ENCODE results near the gene RAB11B.
"Not testable (repeated sequence)": the region's sequence is repeated elsewhere in the genome, so short reads cannot be mapped to it uniquely, and the experiment has no call there.

Gene RAB11B

DNA sequence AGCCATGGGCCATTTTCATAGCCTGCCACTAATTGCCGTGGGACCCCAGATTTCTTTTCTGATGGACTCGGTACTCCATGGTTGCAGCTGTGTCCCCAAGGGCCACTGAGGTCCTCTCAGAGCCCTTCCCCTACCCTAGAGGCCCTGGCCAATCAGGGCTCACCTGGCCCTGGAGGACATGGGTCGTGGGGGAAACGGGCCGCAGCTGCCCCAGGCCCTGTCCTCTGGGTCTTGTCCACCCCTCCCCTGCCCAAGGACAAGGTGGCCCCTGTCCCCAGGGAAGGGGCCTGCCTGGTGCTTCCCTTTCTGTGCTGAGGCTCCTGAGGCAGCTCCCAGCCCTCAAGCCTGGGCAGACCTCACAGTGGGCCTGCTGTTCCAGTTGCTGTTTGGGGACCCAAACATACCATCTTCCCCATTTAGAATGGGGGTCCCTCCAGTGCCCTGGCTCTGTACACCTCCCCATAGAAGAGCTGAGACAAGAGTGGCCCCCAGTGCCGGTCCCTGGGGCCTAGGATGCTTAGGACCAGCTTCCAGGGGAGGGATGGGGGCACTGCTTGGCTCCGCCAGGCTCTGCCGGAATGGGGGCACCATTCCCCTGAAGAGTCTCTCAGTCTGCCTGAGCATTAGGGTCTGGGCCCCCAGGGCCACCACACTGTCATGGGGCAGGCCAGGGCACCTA is 3.2 kb downstream of the RAB11B start:
- in situ Hi-C loops (cut with HindIII; ENCODE audit: low sequenced_read_pairs): no loop called here

DNA sequence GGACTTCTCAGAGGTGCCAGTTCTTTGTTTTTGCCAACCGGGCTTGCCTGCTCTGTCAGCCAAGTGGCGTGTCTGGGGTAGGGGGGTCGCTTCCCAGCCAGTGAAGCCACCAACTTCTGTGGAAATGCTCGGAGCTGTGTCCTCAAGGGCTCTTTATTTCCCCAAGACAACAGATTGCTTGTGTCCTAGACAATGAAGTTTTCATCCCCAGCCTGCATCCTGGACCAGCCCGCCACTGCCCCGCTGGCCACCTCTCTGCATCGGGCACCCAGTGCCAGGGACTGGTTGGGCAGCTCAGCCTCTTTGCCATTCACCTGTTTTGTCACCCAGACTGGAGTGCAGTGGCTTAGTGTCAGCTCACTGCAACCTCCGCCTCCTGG is 3.7 kb downstream of the RAB11B start:
- in situ Hi-C loops (cut with HindIII; ENCODE audit: low sequenced_read_pairs): no loop called here

DNA sequence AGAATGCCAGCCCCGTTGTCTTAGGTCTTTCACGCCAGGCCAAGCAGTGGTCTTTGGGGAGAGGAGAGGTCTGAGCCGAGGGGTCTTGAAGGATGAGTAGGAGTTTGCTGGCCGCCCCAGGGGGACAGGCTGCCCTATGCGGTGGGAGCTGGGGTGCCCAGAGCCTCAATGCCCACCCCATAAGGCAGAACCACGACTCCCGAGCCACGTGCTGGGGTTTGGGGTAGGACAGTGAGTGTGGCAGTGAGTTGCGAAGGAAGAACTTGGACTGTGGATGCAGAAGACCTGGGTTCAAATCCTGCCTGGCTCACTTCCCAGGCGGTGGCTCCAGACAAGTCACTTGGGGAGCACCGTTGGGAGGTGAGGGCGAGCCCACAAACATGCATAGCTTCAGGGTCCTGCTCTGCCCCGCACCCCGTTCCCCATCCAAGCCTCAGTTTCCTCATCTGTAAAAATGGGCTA is 5.5 kb downstream of the RAB11B start:
- in situ Hi-C loops (cut with HindIII; ENCODE audit: low sequenced_read_pairs): no loop called here

DNA sequence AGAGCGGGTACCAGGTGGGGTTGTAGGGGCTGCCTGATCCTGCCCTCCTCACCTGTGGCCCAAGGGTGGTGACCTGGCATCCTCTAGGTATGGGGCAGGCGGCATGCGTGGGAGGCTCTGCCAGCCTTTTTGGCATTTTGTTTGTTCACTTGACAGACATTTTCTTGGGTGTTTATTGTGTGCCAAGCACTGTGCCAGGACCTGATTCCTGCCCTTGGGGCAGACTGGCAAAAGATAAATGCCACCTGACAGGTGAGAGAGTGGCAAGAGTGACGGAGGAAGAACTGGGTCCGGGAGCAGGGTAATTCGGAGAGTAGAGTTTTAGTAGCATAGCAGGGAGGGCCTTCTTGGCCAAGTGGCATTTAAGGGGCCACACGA is 6.0 kb downstream of the RAB11B start:
- in situ Hi-C loops (cut with HindIII; ENCODE audit: low sequenced_read_pairs): no loop called here

DNA sequence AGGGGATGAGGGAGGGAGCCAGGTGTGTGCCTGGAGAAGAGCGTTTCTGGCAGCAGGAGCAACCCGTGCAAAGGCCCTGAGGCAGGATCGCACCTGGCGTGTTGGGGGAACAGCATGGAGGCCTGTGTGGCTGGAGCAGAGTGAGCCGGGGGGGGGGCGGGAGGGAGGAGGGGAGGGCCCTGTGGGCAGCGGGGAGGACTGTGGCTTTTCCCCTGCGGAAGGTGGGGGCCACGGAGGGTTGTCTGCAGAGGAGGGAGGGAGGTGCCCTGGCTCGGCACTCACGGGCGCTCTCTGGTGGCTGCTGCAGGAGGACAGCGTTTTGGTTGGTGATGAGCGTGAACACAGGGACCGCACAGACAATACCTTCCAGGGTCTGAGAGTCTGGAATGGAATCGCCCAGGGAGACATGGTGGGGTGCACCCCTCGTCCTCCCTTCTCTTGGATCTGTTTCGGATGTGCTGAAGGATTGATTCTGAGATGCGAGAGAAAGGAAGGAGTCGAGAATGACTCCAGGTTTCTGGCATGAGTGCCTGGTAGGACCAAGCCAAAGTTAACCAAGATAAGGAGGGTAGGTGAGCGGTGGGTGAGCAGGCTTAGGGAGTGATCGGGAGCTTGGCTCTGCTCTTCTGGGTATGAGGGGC is 6.5 kb downstream of the RAB11B start:
- in situ Hi-C loops (cut with HindIII; ENCODE audit: low sequenced_read_pairs): no loop called here

DNA sequence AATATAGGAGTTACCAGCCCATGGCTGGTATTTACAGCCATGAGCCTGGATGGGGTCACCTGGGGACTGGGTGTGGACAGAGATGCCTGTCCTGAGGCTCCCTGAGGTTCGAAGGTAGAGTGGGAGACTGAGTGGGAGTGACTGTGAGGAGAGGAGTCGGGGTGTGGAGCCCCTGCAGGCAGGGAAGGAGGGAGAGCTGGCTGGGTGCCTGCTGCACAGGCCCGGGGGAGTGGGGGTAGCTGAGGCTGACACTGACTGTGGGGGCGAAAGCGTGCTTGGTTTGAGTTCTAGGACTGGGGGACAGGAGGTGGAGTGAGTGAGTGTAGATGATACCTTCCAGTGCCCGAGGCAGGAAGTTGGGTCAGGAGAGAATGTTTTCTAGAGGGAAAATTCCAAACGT is 7.1 kb downstream of the RAB11B start:
- in situ Hi-C loops (cut with HindIII; ENCODE audit: low sequenced_read_pairs): no loop called here

DNA sequence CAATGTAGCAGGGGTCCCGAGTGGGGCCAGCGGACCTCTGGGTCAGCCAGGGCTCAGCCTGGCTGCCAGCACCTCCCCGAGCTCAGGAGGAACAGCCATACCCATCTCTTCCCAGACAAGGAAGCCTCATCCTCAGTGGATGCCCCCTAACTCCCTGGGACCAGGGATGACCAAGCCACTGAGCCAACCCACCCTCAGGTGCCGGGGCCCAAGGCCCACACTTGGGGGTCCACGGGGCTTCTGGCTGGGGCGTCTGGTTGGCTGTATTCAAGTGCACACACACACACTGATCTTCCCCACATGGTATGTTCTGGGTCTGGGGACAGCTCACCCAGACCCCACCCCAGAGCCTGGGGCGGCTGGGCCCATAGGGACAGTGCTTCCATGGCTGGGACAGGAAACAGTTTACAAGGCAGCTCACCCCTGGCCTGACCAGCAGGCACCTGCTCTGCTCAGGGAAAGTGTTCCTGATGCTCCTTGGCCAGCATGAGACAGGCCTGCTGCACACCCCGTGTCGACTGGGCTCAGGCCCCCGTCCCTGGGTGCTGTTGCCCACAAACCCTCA is 7.7 kb downstream of the RAB11B start:
- in situ Hi-C loops (cut with HindIII; ENCODE audit: low sequenced_read_pairs): no loop called here

DNA sequence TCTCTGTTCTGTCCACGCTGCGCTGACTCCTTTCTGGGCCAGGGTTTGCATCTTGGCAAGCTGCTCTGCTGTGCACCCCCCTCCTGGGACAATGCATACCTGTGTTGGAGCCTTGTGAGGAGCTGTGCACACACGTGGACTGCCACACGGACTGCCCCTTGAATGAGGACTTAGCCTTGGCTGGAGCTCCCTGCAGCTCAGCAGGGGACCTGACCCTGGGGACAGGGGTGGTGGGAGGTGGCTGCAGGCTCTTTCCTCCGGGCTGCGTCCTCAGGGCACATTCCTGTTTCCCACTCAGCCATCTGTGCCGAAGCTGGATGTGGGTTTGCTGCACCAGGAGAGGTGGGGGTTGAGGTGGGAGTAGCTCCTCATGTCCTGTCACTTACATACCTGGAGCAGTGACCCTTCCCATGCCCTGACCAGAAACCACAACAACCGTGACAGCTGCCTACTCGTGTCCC is 8.2 kb downstream of the RAB11B start:
- in situ Hi-C loops (cut with HindIII; ENCODE audit: low sequenced_read_pairs): no loop called here

DNA sequence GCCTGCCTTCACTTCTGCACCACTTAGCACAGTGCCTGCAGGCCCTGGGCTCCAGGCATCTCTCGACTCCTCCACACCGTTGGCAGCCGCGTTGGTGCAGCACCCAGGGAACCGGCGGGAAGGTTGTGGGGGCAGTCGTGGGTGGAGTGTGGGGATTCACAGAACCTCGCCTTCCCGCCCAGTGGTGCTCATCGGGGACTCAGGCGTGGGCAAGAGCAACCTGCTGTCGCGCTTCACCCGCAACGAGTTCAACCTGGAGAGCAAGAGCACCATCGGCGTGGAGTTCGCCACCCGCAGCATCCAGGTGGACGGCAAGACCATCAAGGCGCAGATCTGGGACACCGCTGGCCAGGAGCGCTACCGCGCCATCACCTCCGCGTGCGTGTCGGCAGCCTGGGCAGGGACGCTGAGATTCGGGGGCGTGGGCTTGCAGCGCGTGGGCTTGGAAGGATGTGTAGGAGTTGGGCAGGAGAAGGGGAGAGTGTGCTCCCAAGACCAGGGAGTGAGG is 9.6 kb downstream of the RAB11B start:
- in situ Hi-C loops (cut with HindIII; ENCODE audit: low sequenced_read_pairs): no loop called here

DNA sequence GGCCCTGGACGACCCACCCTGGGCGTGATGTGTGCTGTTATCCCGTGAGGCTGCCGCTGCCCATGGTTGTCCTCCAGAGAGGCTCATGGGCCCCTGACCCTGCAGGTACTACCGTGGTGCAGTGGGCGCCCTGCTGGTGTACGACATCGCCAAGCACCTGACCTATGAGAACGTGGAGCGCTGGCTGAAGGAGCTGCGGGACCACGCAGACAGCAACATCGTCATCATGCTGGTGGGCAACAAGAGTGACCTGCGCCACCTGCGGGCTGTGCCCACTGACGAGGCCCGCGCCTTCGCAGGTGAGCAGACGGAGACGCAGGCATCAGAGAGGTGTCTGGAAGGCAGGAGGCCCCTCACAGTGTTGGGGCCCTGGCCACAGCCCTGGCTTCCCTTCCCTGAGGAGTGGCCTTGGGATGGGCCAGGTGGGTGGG is 11.8 kb downstream of the RAB11B start:
- in situ Hi-C loops (cut with HindIII; ENCODE audit: low sequenced_read_pairs): no loop called here

DNA sequence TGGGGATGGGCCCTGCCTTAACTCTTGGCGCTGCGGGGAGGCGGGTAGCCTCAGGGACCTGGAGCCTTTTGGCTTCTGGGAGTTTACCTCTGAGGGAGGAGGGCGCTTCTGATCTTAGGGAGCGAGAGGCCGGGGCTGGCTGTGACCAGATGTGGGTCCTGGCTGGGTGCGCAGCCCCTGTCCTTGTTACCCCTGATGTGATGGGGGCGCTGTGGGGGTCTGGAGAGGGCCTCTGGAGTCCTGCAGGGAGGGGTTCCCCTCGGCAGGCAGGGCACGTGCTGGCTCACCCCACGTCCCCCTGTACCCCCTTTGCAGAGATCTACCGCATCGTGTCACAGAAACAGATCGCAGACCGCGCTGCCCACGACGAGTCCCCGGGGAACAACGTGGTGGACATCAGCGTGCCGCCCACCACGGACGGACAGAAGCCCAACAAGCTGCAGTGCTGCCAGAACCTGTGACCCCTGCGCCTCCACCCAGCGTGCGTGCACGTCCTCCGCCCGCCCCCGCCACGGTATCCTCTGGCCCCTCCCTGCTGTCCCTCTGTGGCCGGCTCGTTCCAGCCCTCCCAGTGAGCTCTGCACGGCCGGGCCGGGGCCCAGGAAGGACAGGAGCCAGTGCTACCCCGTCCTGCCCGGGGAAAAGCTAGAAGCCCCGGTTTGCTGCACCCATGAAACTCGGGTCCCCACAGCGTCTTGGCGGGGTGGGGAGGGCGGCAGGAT is 13.1 kb downstream of the RAB11B start:
- in situ Hi-C loops (cut with HindIII; ENCODE audit: low sequenced_read_pairs): no loop called here

DNA sequence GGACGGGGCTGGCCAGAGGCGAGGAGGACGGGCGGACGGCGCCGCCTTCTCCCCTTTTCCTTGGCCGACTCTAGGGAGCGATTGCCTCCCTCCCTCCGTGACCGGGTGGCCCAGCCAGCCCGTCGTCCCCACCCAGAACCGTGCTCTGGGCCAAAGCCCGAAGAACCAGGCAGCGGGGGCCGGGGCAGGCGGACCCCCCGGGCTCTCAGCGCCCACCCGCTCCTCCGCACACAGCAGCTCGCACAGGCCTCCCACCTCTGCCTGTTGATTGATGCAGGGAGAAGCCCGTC is 13.6 kb downstream of the RAB11B start:
- in situ Hi-C loops (cut with HindIII; ENCODE audit: low sequenced_read_pairs): no loop called here

DNA sequence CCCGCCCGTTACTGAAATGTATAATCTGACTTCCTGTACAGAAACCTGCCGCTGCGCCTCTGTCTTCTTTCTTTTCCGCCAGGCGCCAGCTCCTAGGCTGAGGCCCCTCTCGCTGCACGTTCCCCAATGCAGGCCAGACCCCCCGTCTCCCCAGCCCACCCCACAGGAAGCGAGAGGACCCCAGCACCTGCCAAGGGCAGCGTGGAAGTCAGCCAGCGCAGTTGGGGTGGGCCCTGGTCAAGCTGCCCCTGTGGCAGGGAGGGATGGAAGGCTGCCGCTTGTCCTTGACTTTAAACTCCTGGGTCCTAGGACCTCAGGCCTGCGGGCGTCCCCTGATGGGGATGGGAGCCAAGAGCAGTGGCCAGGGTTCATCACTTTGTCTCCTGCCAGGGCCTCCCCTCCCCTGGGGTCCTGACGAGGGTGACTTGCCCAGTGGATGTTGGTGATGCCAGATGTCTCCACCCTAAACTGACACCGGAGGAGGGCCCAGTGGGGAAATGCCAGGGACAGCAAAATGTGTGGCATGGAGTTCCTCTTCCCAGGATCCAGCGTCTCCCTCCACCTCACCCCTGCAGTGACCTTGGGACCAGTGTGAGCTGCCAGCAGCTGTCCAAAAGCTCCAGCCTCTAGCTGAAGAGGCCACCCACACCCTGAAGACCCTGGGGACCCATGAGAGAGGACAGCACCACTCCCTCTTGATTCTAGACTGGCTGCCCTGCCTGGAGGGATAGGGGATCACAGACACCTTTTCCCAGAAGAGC is 14.4 kb downstream of the RAB11B start:
- in situ Hi-C loops (cut with HindIII; ENCODE audit: low sequenced_read_pairs): no loop called here

DNA sequence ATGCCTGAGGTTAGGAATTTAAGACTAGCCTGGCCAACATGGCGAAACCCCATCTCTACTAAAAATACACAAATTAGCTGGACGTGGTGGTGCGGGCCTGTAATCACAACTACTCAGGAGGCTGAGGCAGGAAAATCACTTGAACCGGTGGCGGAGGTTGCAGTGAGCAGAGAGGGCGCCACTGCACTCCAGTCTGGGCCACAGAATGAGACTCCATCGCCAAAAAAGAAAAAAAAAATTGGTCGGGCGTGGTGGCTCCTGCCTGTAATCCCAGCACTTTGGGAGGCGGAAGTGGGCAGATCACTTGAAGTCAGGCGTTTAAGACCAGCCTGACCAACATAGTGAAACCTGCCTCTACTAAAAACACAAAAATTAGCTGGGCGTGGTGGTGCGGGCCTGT is 20.6 kb downstream of the RAB11B start:
- in situ Hi-C loops (cut with HindIII; ENCODE audit: low sequenced_read_pairs): not testable (repeated sequence)

DNA sequence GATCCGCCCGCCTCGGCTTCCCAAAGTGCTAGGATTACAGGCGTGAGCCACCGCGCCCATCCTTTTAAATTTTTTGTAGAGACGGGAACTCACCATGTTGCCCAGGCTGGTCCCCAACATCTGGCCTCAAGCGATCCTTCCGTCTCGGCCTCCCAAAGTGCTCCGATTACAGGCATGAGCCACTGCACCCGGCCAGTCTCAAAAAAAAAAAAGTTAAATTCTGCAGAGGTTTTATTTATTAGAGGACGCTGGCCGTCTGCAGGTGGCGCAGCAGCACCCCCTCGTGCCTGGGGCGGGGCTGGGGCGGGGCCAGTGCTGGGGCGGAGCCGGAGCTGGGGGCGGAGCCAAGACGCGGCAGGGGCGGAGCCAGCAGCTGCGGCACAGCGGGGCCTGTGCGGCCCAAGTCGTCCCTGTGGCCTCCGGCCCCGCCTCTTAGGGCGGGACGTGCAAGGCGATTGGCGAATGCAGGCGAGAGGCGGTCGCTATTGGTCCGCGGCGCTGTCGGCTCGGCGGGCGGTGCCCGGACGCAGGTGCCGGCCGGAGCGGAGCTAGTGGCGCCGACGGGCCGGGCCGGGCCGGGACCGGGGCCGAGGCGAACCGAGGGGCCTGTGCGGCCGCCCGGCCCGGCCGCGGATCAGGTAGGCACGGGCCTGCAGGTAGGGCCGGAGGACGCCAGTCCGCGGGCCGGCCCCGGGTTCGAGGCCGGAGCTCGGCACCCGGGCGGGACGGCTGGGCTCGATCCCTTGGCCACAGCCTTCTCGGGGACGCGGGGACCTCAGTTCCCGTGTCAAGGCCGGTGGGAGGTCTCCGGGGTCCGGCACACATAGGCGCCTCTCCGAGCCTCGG is 22.8 kb downstream of the RAB11B start, which contains the start of gene MARCHF2:
TSS of gene MARCHF2 (plus strand) at position 523 of the 846 bp plus-strand sequence. CDS start 8,536 bp downstream, outside the sequence.
- in situ Hi-C loops (cut with HindIII; ENCODE audit: low sequenced_read_pairs): no loop called here

DNA sequence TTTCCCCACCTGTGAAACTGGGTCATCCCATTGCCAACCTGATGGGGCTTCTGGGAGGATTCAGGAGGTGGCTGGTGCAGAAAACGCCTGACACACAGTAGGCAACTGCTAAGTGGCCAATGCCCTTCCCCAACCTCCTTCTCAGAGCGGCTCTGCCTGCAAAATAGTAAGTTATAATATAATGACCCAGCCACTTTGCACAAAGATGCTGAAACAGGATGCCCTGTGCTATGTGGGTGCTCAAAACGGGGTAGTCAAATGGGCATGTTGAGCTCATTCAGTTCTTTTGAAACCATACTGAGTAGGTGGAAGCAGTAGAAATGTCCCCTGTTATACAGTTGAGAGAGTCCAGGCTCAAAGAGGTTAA is 23.5 kb downstream of the RAB11B start:
- in situ Hi-C loops (cut with HindIII; ENCODE audit: low sequenced_read_pairs): no loop called here

DNA sequence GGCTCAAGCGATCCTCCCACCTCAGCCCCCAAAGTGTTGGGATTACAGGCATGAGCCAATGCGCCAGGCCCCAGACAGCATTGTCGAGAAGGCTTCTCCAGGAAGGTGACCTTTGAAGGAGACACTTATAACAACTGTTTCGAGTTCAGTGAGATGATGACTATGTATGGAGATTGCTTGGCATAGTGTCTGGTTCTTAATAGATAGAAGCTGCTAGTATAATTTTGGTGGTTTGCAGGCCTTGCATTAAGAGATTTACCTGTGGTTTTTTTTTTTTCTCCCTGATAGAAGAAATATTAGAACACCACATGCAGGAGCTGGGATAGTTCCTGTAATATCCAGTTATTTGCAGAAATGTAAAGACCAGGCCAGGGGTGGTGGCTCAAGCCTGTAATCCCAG is 26.6 kb downstream of the RAB11B start:
- in situ Hi-C loops (cut with HindIII; ENCODE audit: low sequenced_read_pairs): no loop called here

DNA sequence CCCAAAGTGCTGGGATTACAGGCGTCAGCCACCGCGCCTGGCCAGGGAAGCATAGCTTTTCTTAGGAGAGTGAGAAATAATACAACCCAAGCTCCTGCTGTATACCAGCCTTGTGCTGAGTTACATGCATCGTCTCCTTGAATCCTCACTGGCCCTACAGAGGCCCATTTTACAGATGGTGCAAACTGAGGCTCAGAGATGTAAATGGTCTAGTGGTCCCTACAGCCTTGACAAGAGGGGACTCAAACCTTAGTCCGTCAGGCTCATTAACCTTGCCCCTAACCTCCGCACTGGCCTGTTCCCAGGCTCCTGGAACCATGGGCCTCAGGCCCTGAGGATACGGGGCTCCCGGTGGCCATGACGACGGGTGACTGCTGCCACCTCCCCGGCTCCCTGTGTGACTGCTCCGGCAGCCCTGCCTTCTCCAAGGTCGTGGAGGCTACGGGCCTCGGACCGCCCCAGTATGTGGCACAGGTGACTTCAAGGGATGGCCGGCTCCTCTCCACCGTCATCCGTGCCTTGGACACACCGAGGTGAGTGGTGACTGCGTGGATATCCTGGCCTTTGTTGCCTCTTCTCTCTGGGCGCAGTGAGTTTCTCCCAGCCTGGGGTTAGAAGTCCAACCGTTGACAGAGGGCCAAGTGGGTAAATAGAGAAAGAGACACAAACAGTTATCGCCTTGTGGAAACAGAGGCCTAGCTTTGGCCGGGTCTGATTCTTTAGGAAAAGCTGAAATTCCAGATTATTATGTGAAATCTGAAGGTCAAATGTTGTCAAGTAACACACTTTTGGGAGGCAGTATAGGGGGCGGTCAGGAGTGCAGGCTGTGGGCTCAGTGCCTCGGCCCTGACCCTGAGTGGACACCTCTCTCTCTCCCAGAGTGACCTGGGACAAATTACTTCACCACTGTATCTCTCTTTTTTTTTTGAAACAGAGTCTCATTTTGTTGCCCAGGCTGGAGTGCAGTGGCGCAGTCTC is 31.6 kb downstream of the RAB11B start:
- in situ Hi-C loops (cut with HindIII; ENCODE audit: low sequenced_read_pairs): no loop called here

DNA sequence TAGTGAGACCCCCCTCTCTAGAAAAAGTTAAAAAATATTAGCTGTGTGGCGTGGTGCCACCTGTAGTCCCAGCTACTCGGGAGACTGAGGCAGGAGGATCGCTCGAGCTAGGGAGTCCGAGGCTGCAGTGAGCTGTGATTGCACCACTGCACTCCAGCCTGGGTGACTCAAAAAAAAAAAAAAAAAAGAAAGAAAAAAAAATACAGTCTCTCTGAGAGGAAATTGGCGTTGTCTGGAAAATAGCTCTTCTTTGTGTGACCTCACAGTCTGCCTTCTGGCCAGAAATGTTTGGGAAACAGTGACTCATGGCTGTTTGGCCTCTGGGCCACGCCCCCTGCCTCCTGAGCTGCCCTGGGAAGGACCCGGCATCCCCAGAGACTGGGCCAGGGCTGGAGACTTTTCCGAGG is 33.7 kb downstream of the RAB11B start:
- in situ Hi-C loops (cut with HindIII; ENCODE audit: low sequenced_read_pairs): no loop called here
